ENCODE data around the gene PAH. TPM values are rescaled to one million over a fixed set of nuclear protein-coding genes. Genes with fewer than 3 reads are reported as not detected.

PAH gene
- total RNA-seq, 4 donors from 2014 or later, result not detected

DNA sequence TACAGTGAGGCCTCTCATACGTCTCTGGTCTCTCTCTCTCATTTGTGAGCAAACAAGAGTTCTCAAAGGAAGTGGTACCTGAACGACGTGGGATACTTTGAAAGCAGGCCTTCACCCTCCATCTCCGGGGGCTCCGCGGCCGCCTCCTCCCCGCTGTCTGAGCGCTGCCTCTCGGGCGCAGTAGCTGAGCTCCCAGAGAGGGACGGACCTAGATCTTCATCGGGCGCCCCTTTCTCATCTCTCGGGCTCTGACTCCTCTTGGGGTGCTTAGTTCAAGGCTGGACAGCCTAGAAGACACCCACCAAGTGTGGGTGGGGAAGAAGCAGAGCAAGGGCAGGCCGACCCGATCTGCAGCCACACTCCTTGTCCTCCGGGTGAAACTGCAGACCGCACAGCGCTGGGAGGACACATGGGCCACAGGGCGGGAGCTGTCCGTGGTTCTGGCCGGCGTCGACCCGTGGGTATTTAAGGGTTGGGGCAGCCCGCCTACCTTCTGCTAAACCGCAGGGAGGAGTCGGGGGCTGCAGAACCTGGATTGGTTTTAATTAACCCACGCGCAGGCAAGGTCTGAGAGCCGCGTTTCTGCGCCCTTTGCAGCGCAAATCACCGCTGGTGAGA, 92.7 kb downstream of the PAH start:
- Histone ChIP-seq H3K27me3 (peaks cover 0 to 28% (median 0%) of the 10 kb centered on the region in 4 donors), H3K9me3 (no peaks in the 10 kb centered on the region), H3K4me3 (no peak overlapping the region), H3K4me1 (no peaks in the 10 kb centered on the region), H3K27ac (replicated peaks in 1 of 4) (no peak overlapping the region), H3K36me3 (no peaks in the 10 kb centered on the region)
- no peak for TF ChIP-seq EP300 (IDR thresholded peaks at IDR 0.05)
- TF ChIP-seq, protein P1, sequence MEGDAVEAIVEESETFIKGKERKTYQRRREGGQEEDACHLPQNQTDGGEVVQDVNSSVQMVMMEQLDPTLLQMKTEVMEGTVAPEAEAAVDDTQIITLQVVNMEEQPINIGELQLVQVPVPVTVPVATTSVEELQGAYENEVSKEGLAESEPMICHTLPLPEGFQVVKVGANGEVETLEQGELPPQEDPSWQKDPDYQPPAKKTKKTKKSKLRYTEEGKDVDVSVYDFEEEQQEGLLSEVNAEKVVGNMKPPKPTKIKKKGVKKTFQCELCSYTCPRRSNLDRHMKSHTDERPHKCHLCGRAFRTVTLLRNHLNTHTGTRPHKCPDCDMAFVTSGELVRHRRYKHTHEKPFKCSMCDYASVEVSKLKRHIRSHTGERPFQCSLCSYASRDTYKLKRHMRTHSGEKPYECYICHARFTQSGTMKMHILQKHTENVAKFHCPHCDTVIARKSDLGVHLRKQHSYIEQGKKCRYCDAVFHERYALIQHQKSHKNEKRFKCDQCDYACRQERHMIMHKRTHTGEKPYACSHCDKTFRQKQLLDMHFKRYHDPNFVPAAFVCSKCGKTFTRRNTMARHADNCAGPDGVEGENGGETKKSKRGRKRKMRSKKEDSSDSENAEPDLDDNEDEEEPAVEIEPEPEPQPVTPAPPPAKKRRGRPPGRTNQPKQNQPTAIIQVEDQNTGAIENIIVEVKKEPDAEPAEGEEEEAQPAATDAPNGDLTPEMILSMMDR (IDR thresholded peaks at IDR 0.05), result no peak
- no peak for TF ChIP-seq POLR2AphosphoS5 (IDR thresholded peaks at IDR 0.05)
- no peak for TF ChIP-seq POLR2A (IDR thresholded peaks at IDR 0.05; ENCODE audit: low read depth)
- intact Hi-C loops (cut with DNase I), result no loop called here
- no peak for DNase-seq (ENCODE audit: extremely low spot score)
- 3% methylated on average over 25 of the region's 36 CpGs for WGBS

DNA sequence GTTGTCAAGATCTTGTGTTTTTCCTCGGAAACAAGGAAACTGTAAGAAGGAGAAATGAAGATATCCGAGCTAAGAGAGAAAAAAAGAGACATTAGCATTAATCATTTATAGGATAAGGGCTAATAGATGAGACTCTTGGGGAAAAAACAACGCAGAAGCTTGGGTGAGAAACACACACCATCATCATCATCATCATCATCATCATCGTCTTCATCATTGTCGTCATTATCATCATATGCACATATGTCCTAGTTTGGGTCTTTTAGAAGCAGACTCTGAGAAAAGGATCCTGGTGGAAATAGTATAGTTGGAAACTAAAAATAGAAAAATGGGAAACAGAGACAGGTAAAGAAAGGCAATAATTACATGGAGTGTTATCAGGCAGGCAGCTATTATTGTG, 95.9 kb downstream of the PAH start:
- intact Hi-C loops (cut with DNase I), result no loop called here
- Histone ChIP-seq H3K4me3 (no peak overlapping the region), H3K27ac (replicated peaks in 1 of 4) (no peak overlapping the region), H3K4me1 (no peaks in the 10 kb centered on the region), H3K27me3 (peaks cover 0 to 34% (median 0%) of the 10 kb centered on the region in 4 donors), H3K36me3 (no peaks in the 10 kb centered on the region), H3K9me3 (no peaks in the 10 kb centered on the region)
- DNase-seq (ENCODE audit: extremely low spot score), result no peak
- 74% methylated on average over 5 of the region's 5 CpGs for WGBS
- no peak for TF ChIP-seq POLR2AphosphoS5 (IDR thresholded peaks at IDR 0.05)
- TF ChIP-seq, protein P1 (IDR thresholded peaks at IDR 0.05), result no peak
- no peak for TF ChIP-seq EP300 (IDR thresholded peaks at IDR 0.05)
- TF ChIP-seq POLR2A (IDR thresholded peaks at IDR 0.05; ENCODE audit: low read depth), result no peak

DNA sequence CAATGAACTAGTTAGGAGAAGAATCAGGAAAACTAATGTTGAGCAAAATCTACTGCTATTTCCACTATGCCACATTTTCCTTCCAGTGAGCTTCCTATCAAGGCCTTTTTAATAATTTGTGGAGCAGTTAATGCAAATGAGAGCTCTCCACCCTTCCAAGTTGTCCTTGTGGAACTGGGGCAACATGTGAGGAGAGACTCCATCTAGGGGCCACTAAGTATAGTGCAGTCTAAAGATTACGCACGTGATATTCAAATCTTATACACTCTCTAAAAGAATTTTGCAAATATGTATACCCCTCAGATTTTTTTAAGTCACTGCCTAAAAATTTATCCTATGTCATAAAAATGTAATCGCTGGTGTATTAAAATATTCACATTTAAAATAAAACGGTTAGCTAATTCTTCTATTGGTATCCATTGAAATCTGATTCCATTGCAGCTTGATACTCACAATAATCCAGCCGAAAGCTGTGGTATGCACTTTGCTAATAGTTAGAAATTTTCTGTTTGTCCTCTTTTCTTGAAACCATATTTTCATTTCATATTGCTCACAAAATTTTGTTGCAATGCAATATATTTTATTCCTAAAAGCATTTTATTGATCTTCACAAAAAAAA, 100.1 kb downstream of the PAH start:
- H3K4me1 ChIP-seq, result no peaks in the 10 kb centered on the region
- H3K9me3 ChIP-seq, result no peaks in the 10 kb centered on the region
- no peak overlapping the region for H3K4me3 ChIP-seq
- no peak for TF ChIP-seq POLR2AphosphoS5 (IDR thresholded peaks at IDR 0.05)
- TF ChIP-seq, protein P1 (IDR thresholded peaks at IDR 0.05), result peak; percentile 27 to 46 (median 35)
- H3K36me3 ChIP-seq, result no peaks in the 10 kb centered on the region
- 14% methylated on average over 5 of the region's 5 CpGs for WGBS
- intact Hi-C loops (cut with DNase I), result no loop called here
- peaks cover 0 to 6% (median 0%) of the 10 kb centered on the region in 4 donors for H3K27me3 ChIP-seq
- DNase-seq (ENCODE audit: extremely low spot score), result no peak
- H3K27ac ChIP-seq (replicated peaks in 1 of 4), result no peak overlapping the region

DNA sequence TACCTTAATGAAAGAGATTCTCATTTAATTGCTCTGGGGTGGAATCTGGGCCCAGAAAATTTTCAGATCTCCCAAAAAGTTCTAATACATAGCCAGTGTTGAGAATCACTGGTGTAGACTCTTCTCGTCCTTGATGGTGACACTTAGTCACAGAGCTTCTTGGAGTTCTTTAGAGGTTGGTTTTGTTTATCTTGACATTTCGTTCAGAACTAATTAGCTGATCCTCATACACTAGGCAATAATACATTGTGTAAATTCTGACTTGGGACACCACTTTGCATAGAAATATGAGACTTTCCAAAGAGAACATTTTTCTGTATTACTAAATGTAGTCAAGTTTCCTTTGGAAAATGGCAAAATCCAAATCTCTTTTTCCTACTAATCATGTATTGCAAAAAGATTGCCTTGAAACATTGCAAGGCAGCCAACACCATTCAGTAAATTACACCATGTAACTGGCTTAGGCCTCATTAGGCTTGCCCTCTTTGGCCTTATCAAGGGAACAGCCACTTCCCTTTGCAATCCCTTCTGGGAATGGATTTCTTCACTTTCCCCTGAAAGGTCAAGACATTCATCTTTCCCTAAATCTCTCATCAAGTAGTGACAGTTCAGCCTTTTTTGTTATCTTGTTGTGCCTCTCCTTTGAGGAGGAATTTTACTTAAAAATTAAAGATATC, 102.2 kb downstream of the PAH start:
- H3K27ac ChIP-seq (replicated peaks in 1 of 4), result peak overlapping the region in 2 of 4 donors; percentile 44 to 62
- WGBS, result 67% methylated on average over 2 of the region's 2 CpGs
- DNase-seq (ENCODE audit: extremely low spot score), result no peak

DNA sequence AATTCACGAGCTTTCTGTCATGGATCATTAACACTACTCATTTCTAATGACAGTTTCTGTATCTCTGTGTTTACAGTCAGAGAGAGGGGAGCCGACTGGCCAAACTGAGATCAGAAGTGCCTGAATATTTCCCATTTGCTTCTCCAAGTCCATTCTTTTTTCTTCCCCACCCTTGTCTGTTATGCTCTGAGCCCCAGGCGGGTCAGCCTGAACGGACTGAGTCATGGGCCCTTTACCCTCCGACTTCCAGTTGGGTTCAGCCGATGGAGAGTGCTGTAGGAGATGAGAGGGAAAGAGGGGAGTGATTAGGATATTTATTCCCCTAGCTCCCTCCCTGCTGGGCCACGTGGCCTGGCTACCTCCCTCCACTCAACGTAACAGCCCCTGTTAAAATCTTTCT, 104.7 kb downstream of the PAH start:
- intact Hi-C loops (cut with DNase I), result no loop called here
- H3K27ac ChIP-seq (replicated peaks in 1 of 4), result peak overlapping the region in 1 of 4 donors; percentile 30
- no peaks in the 10 kb centered on the region for H3K27me3 ChIP-seq
- 30% methylated on average over 8 of the region's 8 CpGs for WGBS
- H3K4me1 ChIP-seq, result no peaks in the 10 kb centered on the region
- no peak for TF ChIP-seq EP300 (IDR thresholded peaks at IDR 0.05)
- no peak for TF ChIP-seq POLR2A (IDR thresholded peaks at IDR 0.05; ENCODE audit: low read depth)
- TF ChIP-seq, protein P1 (IDR thresholded peaks at IDR 0.05), result no peak
- no peak for TF ChIP-seq POLR2AphosphoS5 (IDR thresholded peaks at IDR 0.05)
- no peak for DNase-seq (ENCODE audit: extremely low spot score)
- H3K36me3 ChIP-seq, result no peaks in the 10 kb centered on the region
- no peaks in the 10 kb centered on the region for H3K9me3 ChIP-seq
- H3K4me3 ChIP-seq, result no peak overlapping the region

More for the DNA sequence above, 102.2 kb downstream of the PAH start:
- Histone ChIP-seq H3K27me3 (peaks cover 0 to 6% (median 0%) of the 10 kb centered on the region in 4 donors), H3K4me1 (no peaks in the 10 kb centered on the region), H3K4me3 (no peak overlapping the region), H3K9me3 (no peaks in the 10 kb centered on the region), H3K36me3 (no peaks in the 10 kb centered on the region)
- TF ChIP-seq EP300 (IDR thresholded peaks at IDR 0.05) (peak; percentile 48), POLR2A (IDR thresholded peaks at IDR 0.05; ENCODE audit: low read depth) (no peak), POLR2AphosphoS5 (IDR thresholded peaks at IDR 0.05) (peak; percentile 30 to 69)
- intact Hi-C loops (cut with DNase I), result no loop called here

All from esophagus muscularis mucosa (tissue), 4 donors.